Mucosa of gallbladder (tissue), 1 donor: ENCODE results near the gene CDK5R1. TPM values are rescaled to one million over a fixed set of nuclear protein-coding genes. Genes with fewer than 3 reads are reported as not detected.
A peak's percentile ranks its signal among the peaks of the same experiment; 100 is the strongest.

Experiments used
- DNase-seq: peaks from one replicate; pipeline ENCODE4 v3.0.0-alpha.2; 2020; ENCODE audit warnings: low spot score
- total RNA-seq: library from RNA; stranded (reverse); gene quantifications from one replicate; pipeline ENCODE4 v1.2.1, GENCODE V29; 2021
- donor health status: DM: no; HTN: no; CAD: no.

Gene CDK5R1
- total RNA-seq, 1 donor from 2014 or later = 2.0 TPM

- no peak for DNase-seq
These were observed 16.2 kb upstream of the CDK5R1 start for GRCh38 chr17:32470405-32471167.

- DNase-seq = no peak
These were observed 15.1 kb upstream of the CDK5R1 start for GRCh38 chr17:32471652-32472051.

GRCh38 chr17:32475258-32475657, 11.5 kb upstream of the CDK5R1 start:
- DNase-seq = no peak

DNA sequence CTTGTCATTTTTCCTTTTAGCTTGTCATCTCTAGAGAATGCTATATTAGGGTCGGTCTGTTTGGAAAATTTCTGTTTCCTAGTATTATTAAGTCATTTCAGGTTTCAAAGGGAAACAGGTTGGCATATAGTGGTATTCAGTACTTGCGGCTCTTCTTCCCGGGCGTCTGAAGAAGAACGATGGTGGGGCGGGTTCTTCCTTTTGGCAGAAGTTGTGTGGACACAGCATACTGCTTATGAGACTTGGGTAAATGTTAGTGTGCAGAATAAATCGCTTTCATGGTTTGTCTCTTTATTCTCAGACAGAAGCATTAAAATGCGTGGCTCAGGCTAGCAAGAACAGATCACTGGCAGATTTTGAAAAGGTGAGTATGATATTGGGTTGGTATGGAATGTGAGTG, 9.6 kb upstream of the CDK5R1 start:
- DNase-seq = no peak

DNA sequence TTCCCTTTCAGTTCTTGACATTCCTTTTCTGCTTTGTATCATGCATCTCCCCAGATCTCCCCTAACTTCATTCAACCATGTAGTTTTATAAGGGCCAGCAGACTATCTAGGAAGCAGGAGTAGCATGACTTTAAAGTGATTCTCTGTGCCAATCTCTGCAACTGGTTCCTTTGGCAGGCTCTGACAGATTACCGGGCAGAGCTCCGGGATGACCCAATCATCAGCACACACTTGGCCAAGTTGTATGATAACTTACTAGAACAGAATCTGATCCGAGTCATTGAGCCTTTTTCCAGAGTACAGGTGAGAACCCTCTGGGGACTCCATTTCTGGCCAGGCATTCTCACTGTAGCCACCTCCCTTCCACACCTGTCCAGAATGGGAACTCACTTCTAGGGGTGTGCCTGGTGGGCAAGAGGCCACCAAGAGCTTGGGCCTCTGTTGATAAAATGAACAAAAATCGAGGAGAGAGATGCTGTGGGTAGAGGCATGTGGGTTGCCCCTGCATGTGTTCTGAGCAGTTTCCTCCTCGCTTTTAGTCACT, 7.6 kb upstream of the CDK5R1 start:
- DNase-seq = no peak

GRCh38 chr17:32481193-32481592, 5.6 kb upstream of the CDK5R1 start:
- no peak for DNase-seq

GRCh38 chr17:32482568-32483320, 4.0 kb upstream of the CDK5R1 start:
- no peak for DNase-seq

GRCh38 chr17:32483451-32484019, 3.3 kb upstream of the CDK5R1 start:
- peak; percentile 70 for DNase-seq

- DNase-seq = no peak
These were observed 2.7 kb upstream of the CDK5R1 start for GRCh38 chr17:32484041-32484461.

GRCh38 chr17:32484628-32485027, 2.2 kb upstream of the CDK5R1 start:
- DNase-seq = no peak

DNA sequence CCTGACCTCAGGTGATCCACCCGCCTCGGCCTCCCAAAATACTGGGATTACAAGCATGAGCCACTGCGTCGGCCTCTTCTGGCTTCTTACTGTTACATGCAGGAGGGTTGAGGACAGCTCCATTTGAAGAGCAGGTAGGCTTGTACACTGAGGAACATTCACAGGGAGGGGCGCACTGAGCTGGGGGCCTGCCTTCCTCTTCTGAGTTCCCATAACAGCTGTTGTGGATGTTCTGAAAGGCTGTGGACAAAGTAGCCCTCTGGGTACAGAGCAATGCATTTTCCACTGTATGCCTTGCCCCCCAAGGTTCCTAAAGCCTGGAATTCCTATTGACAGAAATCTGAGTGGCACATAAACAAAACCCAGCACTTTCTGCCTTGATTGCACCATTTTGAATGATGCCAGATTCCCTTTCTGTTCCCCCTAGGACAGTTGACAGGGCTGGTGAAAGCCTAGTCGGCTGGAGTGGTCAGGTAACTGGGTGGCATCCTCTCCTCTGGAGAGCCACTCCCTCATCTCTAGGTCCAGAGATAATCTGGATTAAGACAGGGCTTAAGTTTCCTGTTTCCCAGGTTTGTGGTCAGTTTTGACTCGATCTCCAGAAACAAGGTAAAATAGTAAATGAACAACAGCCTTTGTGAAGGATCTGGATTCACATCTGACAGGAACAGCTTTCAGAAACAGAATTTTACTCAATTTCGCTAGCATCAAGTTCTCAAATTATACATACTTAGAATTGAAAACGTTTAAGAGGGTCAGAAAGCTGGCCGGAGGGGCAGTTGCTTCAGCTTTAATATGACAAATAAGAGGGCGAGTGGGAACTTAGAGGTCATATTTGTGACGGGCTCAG, 1.3 kb upstream of the CDK5R1 start:
- DNase-seq = no peak

GRCh38 chr17:32486111-32486700, 587 bp upstream of the CDK5R1 start:
- peak; percentile 56 for DNase-seq

DNA sequence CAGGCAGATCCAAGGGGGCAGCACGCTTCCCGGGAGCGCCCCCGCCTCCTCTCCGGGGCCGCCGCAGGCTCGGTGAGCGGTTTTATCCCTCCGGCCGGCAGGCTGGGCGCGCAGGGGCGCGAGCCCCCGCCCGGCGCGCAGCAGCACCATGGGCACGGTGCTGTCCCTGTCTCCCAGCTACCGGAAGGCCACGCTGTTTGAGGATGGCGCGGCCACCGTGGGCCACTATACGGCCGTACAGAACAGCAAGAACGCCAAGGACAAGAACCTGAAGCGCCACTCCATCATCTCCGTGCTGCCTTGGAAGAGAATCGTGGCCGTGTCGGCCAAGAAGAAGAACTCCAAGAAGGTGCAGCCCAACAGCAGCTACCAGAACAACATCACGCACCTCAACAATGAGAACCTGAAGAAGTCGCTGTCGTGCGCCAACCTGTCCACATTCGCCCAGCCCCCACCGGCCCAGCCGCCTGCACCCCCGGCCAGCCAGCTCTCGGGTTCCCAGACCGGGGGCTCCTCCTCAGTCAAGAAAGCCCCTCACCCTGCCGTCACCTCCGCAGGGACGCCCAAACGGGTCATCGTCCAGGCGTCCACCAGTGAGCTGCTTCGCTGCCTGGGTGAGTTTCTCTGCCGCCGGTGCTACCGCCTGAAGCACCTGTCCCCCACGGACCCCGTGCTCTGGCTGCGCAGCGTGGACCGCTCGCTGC, 832 bp downstream of the CDK5R1 start:
- DNase-seq = no peak

GRCh38 chr17:32488177-32488542, 1.4 kb downstream of the CDK5R1 start:
- no peak for DNase-seq

DNA sequence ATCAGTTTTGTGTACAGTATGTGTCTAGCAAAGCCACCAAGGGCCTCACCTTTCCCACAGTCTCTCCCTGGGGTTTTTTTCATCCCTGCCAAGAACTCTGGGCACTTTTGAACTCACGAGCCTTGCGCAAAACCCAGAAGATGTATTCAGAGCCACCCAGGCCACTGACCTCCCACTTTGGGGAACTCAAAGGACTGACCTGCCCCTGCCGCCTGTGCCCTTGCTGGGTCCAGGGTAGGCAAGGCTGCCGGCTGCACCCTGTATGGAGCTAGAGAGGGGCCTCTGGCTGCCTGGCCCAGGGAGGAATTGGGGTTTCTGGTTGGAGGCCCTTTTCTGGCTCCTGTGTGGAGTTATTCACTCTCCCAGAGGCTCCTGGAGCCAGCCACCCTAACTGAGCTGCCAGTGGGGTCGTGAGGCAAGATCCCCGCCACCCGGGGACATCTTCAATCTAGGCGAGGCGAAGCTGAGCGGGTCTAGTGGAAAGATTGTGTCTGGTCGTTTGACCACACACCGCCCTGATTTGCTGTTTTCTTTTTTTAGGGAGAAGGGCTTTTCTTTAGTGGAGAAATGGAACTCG, 1.9 kb downstream of the CDK5R1 start:
- DNase-seq = no peak

GRCh38 chr17:32489320-32490100, 2.7 kb downstream of the CDK5R1 start:
- no peak for DNase-seq

DNA sequence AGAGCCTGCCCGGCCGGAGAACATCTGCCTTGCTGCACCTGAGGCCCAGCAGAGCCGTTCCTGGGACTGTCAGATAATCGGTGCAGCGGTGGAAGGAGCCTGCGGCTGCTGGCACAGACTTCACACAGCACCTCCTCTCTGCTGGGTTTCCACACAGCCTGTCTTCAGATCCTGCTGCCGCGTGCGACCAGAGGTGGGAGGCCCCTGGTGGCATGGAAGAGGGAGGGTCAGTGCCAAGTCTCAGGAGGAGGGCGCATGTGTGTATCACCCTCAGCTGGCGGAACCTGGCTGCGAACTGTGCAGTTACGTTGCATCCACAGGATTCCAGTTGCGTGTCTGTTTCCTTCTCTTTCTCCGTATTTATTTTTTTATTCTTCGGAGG, 3.3 kb downstream of the CDK5R1 start:
- no peak for DNase-seq

GRCh38 chr17:32491371-32492263, 4.8 kb downstream of the CDK5R1 start:
- no peak for DNase-seq

DNA sequence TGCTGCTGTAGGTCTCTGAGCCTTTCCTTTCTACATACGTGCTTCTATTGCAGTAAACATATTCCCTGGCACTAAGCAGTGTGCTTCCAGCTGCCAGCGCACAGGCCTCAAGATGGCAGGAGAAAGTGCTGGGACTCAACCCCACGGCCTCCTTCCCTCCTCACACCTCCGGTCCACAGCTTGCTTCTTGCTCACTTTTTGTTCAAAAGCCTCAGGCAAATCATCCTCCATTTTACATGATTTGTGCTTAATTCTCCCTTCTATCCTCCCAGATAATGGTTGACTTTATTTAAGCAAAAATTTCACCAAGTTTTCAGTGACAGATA, 5.4 kb downstream of the CDK5R1 start:
- DNase-seq = no peak
